ENCODE measurements around the gene ZNF274.
"Not testable (repeated sequence)": the region's sequence is repeated elsewhere in the genome, so short reads cannot be mapped to it uniquely, and the experiment has no call there.

Gene ZNF274

DNA sequence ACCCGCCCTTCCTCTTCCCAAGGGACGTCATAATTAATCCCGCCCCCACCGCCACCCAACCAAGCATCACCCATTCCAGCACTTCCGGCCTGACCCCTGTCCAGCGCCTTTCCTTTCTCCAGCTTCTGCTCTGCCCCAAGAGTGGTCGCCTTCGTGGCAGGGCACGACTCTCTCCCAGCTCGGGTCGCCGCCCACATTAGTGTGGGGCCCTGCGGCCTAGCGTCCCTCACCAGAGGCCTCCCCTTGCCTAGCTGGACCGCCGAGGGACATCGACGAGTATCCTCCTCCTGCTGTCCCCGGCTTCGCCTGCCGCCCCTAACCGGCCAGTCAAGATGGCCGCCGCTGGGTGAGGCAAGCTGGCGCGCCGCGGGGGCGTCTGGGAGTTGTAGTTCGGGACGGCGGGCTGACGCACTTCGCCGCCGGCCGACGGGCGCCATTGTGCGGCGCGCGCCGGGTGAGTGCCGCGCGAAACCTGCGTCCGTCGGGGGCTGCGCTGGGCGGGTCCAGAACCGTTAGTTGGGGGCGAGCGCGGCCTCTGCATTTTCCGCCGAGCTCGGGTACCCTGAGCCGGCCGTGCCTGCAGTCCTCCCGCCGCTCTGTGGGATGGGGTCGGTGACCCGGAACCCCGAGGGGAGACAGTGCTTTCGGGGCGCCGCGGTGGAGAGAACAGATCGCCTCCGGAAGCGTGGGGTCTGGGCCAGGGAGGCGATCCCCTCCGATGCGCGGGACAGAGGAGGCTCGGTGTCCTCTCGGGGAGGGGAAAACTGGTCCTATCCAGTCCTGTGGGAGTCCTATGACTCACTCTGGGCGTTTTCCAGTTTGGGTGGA is at the start of gene ZNF274:
Gene ZNF274 (plus strand): TSS at position 73 of the 828 bp plus-strand sequence. CDS start 905 bp downstream, outside the sequence.
- peak; percentile 94 for DNase-seq (ENCODE audit: low spot score)

DNA sequence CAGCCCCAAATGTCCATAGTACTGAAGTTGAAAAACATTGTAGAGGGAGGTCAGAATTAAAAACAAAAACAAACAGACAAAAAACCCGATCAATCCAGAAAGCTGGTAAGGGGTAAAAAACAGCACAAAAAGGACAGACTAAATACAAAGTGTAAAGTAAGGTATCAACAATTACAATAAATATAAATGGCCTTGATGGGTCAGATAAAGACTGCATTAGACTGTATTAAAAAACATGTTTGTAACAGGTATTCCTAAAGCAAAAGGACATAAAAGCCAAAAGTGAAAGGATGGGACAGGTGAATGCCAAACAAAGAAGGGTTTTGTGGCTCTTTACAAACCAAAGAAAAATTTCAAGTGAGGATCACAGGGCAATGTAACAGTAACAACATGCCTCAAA is 48.6 kb upstream of the ZNF274 start:
- no peak for DNase-seq (ENCODE audit: low spot score)

DNA sequence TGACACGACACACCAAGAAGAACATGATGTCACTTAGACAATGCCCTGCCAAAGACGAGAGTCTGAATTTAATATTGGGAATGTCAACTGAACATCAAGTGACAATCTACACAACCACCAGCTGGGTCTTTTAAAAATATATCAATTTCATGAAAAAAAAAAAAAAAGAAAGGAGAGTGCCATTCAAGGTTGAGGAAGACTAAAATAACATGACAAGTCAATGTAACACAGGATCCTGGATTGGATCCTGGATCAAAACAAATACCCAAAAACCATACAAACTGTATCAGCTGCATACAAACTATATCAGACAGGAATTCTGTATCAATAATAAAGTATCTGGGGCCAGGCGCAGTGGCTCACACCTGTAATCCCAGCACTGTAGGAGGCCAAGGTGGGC is 37.0 kb upstream of the ZNF274 start:
- DNase-seq (ENCODE audit: low spot score) = no peak

DNA sequence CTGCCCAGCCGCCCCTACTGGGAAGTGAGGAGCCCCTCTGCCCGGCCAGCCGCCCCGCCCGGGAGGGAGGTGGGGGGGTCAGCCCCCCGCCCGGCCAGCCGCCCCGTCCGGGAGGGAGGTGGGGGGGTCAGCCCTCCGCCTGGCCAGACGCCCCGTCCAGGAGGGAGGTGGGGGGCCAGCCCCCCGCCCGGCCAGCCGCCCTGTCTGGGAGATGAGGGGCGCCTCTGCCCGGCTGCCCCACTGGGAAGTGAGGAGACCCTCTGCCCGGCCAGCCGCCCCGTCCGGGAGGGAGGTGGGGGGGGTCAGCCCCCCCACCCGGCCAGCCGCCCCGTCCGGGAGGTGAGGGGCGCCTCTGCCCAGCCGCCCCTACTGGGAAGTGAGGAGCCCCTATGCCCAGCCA is 35.4 kb upstream of the ZNF274 start:
- DNase-seq (ENCODE audit: low spot score) = not testable (repeated sequence)

DNA sequence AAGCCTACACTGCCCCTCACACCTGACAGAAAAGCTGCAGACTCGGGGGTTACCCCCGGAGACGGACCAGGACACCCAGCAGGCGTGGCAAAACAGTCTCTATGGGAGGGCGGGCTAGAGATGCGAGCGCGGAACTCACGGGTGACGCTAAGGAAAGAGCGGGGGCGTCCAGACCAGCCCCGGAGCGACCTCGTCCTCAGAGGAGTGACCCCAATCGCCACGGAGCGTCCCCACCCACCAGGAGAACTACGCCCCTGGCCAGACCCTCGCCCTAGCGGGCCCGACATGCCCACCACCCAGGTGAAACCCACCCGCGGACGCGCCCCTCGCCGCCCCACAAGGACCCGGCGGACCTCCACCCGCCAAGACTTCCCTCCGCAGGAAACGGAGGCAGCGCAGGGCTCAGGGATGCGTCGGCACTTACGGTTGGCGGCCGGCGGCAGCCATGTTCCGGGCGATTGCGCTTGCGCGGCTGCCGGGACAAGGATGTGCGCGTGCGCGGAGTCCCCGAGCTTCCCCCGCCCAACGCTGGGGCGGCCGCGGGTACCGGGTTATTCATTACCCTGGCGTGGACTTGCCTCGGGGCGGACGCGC is 32.4 kb upstream of the ZNF274 start, which contains the start of gene ZNF329:
Gene ZNF329 (minus strand): TSS at position 462 of the 594 bp plus-strand sequence. CDS start 21,286 bp downstream, outside the sequence.
- DNase-seq (ENCODE audit: low spot score) = peak; percentile 93

DNA sequence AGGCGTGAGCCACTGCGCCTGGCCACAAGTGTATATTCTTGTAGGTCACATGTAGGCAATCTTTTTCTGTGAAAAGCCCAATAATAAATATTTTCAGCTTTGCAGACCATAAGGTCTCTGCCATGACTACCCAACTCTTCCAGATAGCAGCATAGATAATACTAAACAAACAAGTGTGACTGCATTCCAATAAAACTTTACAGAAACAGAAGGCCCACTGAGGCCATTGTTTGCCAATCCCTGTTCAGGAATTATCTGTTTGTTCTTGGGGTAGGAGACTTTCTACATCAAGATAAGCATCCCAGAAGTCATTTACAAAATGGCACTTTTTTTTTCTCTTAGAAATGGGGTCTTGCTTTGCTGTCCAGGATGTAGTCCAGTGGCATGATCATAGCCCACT is 29.5 kb upstream of the ZNF274 start:
- no peak for DNase-seq (ENCODE audit: low spot score)

DNA sequence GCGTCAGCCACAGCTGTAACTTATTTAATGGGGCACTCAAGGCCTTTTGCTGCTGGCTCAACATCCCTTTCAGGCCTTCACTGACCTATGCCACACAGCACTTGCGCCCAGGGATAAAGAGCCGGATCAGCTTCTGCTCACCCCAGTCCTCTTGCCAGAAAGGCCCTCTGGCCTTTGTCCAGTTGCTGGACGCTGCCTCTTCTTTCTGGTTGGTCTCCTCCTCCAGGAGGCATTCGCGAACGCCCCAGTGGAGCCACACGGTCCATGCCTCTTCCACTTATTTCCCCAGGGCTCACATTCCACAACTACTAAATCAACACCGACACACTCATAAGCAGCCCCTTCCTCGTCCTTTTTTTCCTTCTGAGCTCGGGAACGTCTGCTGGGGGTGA is 28.6 kb upstream of the ZNF274 start:
- no peak for DNase-seq (ENCODE audit: low spot score)

DNA sequence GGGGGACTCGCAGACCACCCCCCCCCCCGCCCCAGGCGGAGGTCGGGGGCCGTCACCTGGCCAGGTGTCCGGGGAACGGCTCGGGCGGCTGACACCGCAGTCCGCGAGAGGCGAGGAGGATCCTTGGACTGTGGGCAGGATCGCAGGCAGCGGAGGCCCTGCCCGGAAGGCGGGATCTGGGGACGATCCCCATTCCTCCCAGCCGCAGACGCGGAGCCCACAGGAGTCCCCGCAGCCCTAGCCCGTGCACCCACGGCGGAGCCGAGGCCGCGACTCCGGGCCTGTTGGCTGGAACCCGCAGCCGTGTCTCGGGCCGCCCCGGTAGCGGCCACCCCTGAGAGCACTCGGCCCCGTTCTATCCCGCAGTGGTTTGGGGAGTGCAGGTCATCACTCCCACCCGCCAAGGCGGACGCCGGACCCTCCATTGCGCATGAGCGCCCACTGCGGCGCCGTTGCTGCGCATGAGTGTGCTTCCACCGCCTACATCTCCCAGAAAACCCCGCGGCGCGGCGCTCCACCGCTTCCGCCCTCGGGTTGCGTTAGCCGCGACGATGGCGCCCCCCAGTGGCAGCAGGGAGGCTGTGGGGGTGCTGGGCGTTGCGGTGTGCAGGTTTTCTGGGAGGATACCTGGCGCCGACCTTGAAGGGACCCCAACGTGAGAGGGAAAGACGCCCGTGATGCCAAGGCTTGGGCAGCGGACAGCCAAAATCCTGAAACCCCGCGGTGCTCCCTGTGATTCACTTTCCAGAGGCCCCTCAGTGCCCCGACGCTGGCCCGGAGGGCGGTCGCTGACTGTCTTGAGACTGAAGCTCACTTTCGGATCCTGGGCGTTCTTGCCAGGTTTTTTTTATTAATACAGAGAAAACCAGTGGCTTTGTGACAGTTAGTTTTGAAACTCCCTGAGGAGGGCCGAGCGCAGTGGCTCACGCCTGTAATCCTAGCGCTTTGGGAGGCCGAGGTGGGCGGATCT is 27.9 kb upstream of the ZNF274 start:
- peak; percentile 96 for DNase-seq (ENCODE audit: low spot score)

DNA sequence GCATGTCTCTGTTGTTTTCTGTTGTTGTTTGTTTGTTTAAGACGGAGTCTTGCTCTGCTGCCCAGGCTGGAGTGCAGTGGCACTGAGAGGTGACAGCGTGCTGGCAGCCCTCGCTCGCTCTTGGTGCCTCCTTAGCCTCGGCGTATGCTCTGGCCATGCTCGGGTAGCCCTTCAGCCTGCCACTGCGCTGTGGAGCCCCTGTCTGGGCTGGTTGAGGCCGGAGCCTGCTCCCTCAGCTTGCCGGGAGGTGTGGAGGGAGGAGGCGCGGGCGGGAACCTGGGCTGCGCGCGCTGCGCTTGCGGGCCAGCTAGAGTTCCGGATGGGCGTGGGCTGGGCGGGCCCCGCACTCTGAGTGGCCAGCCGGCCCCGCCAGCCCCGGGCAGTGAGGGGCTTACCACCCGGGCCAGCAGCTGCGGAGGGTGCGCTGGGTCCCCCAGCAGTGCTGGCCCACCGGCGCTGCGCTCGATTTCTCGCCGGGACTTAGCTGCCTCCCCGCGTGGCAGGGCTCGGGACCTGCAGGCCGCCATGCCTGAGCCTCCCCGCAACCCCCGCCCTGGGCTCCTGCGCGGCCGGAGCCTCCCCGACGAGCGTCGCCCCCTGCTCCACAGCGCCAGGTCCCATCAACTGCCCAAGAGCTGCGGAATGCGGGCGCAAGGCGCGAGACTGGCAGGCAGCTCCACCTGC is 25.7 kb upstream of the ZNF274 start:
- no peak for DNase-seq (ENCODE audit: low spot score)

DNA sequence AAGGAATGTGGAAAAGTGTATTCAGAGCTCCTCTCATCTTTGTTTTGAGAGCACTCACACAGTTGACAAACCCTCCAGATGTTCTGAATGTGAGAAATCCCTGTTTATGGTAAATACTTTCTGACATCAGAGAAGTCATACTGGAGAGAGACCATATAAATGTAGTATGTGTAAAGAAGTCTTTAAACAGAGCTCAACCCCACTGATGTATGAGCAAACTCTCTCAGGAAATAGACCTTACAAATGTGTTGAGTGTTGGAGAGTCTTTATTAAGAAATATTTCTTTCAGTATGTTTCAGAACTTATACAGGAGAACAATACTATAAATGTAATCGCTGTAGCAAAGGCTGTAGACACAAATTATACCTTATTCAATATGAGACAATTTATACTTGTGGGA is 16.6 kb upstream of the ZNF274 start:
- DNase-seq (ENCODE audit: low spot score) = no peak

DNA sequence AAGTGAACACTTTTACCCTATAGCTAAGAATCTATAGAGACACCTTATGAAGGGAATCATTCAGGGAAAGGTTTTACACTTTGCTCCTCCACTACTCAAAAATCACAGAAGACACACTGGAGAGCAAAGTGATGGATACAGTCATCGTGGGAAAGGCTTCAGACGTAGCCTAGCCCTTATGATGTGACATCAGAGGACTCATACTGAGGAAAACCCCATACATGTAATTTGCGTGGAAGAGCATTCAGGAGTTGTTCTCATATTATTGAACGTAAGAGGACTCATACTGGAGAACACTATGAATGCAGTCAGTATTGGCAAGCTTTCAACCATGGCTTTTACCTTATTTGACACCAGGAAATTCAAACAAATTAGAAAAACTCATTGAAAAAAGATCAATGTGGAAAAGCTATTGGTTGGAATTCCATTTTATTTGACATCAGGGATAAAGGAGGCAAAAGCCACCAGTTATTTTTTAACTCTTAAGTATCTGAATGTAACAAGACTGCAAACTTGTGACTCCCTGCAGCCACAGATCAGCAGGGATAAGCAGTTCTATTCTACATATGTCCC is 16.1 kb upstream of the ZNF274 start:
- DNase-seq (ENCODE audit: low spot score) = no peak

DNA sequence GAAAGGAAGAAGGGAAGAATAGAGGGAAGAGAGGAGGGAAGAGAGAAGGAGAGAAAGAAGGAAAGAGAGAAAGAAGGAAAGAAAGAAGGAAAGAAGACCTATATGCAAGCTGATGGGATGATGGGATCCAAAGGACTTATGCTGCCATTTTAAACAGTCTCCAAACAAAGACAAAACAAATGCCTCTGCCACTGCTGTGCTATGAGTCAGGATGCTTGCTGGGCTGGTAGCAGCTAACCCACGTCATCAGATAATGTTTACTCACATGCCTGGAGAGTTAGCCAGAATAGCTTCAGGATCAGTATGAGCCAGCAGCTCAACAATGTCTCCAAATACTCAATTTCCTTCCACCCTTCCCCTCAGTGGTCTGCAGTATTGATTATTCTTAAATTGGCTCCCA is 12.0 kb upstream of the ZNF274 start:
- DNase-seq (ENCODE audit: low spot score) = no peak

DNA sequence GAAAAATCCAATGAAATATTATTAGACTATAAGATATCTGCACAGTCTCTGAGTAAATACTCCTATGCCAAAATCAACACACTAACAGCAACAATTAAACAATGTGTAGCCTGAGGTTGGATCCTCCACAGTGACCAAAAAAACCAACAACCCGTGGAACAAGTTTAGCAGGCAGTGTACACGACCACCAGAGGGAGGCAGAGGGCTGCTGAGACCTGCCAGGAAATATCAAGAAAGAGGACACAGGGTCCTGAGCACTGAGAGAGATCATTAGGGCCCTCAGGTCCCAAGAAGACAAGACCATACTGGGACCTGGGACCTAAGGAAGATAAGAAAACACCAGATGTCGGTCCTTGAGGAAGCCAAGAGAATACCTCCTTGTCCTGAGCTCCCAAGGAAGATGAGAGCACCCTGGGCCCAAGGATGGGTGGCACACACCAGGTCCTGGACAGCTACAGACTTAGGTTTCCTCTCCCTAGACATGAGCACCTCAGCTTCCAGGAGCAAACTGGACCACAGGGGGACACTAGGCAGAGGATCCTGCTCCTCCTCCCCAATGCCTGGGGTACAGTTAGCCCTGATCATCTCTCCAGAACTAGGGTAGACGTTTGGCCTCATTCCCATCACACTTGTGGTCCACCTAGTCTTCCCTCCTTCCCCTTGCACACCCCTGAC is 822 bp upstream of the ZNF274 start:
- peak; percentile 55 for DNase-seq (ENCODE audit: low spot score)

DNA sequence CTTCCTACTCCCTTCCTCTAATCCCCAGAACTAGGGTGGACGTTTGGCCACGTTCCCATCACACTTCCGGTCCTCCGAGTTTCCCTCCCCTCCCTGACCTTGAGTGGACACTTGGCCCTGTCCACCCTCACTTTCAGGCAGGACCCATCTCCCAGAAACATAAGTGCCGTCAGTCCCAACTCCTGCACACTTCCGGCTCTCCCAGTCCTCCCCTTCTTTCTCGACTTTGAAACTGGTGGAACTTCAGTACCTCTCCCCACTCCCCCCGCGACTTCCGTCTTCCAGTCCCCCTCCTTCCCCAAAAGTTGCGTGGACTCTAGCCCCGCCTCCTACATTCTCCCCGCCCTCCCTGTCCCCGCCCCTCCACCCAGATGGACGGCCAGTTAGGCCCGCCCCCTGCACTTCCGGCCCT is 278 bp upstream of the ZNF274 start:
- DNase-seq (ENCODE audit: low spot score) = peak; percentile 85

DNA sequence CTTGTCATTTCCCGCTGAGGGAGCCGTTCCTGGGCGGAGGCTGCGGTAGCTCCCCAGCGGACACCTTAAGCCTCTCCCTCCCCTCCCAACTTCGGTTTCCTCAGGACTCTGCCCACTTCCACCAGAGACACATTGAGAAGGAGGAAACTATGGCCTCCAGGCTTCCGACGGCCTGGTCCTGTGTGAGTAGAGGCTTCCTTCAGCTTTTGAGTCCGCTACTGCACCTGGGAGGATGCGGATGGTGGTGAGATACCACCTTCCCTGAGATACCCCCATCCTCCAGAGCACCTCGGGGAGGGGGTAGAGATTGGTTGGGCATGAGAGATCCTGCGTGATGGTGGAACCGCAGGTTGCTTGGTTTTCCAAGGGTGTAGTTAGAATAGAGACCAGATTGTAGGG is 955 bp downstream of the ZNF274 start:
- no peak for DNase-seq (ENCODE audit: low spot score)

DNA sequence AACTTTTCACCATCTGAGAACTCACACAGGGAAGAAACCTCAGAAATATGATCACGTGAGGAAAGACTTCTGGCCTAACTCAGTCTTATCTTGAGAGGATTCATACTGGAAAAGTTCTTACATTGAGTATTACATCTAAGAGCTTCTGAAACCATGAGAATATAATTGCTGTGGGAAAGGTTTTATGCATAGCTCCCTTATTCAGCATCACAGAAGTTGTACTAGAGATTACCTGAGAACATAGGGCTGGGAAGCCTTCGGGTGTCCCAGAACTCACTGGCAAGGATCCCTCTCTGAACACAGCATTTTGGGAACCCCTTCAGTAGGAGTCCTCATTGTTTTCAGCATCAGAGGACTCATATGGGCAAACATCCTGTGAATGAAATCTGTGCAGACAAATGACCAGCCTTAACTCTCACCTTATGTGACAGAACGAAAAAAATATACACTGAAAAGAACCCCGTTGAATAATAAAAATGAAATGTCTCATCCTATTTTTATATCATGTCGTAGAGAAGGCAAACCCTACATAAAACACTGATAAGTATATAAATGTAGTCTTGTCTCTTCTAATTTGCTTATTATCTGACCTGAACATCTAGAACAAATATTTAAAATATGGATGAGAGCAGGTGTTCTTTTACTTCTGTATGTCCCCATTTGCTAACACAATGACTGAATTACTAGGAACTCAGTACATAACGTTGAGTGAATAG is 14.2 kb downstream of the ZNF274 start:
- no peak for DNase-seq (ENCODE audit: low spot score)

DNA sequence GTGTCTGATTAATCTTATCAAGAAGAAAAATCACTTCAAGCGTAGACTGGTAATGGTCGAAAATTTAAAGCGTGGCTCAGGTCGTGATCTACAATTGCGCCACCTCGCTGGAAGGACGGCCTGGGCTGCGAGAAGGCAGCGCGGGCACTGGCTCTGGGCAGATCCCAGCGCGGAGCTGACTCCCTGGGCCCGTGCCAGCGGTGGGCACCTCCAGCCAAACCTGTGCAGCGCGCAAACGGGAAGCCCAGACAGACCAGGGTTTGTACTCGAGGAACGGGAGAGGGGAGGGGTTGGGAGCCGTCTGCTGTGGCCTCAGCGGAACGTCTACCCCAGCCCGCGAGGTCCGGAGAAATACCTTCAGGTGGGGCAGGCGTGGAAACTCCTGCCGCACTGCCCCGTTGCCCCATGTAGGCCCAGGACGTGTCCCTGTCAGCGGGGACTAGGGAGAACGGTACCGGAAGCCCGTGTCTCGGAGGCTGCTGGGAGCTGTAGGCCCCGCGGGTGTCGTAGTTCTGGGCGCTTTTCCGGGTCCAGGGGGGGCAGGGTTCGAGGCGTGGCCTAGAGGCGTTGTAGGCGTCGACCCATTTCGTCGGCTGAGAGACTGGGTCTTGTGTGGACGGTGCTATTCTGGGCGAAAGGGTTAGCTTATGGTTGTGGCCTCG is 21.1 kb downstream of the ZNF274 start:
- no peak for DNase-seq (ENCODE audit: low spot score)

DNA sequence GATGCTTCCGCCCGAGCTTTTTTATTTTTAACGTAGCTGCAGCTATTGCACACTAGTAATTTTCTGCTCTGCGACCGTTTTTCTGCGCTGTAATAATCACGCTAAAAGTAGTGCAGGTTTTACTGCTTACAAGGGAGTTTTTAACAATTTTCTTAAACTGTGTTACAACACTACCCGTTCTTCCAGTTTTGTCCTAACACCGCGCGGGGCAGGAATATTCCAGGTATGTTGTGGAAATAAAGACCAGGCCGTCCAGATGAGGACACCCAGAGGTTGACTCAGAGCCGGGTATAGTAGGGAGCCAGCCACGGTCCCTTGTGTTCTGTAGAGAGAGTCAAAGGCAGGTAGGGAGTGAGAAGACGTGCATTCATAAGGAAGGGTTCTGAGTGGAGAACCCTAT is 21.7 kb downstream of the ZNF274 start:
- no peak for DNase-seq (ENCODE audit: low spot score)

DNA sequence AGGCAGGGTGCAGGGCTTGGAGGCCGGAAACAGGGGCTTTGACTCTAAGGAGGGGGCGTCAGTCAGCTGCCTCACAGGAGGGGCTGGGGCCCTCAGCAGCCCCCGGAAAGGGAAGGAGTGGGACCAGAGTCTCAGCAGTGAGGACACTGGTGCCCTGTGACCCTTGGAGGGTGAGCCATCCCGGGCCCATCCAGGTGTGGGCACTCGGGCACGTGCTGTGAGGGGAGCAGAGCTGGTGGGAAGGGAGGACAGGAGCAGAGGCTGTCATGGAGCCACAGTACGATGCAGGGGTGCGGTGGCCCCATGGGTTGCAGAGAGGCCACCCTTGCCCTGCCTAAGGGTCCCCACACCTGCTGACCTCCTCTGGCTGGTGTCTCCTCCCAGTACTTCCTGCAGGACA is 26.7 kb downstream of the ZNF274 start:
- no peak for DNase-seq (ENCODE audit: low spot score)

All from CD4-positive, alpha-beta T cell treated with Interleukin-15 for 4 hours (primary cell).